Liver (tissue), 3 donors: ENCODE measurements around the gene TMEM186.

ENCODE experiments used
- EGR1 ChIP-seq, 2 donors: IDR thresholded peaks; 2 replicates each; pipeline ENCODE4 v1.6.1; 2016 to 2018; ENCODE audit warnings: antibody characterized with exemption in 2 of 2, low read depth in 2 of 2
- FOXA1 ChIP-seq: IDR thresholded peaks from 2 replicates; pipeline ENCODE4 v1.6.1; 2016; ENCODE audit warnings: antibody characterized with exemption
- GABPA ChIP-seq, 2 donors: IDR thresholded peaks in 1 of 2; conservative IDR thresholded peaks in 1 of 2; 2 replicates each; pipeline ENCODE4 v1.6.1; 2016; ENCODE audit warnings: antibody characterized with exemption in 2 of 2, mild to moderate bottlenecking in 1 of 2, moderate library complexity in 1 of 2
- HNF4A ChIP-seq, 2 donors: conservative IDR thresholded peaks; 2 replicates each; pipeline ENCODE4 v1.6.1; 2016; ENCODE audit warnings: antibody characterized with exemption in 2 of 2, mild to moderate bottlenecking in 2 of 2
- JUND ChIP-seq, 2 donors: IDR thresholded peaks; 2 replicates each; pipeline ENCODE4 v1.6.1; 2016; ENCODE audit warnings: antibody characterized with exemption in 2 of 2
- NR2F2 ChIP-seq: IDR thresholded peaks from 2 replicates; pipeline ENCODE4 v1.6.1; 2016; ENCODE audit warnings: antibody characterized with exemption
- RAD21 ChIP-seq, 2 donors: IDR thresholded peaks; 2 replicates each; pipeline ENCODE4 v1.6.1; 2016; ENCODE audit warnings: antibody characterized with exemption in 2 of 2, mild to moderate bottlenecking in 2 of 2
- RXRA ChIP-seq, 2 donors: IDR thresholded peaks; 2 replicates each; pipeline ENCODE4 v1.6.1; 2017 to 2018; ENCODE audit warnings: antibody characterized with exemption in 2 of 2, mild to moderate bottlenecking in 1 of 2
- TAF1 ChIP-seq: conservative IDR thresholded peaks from 2 replicates; pipeline ENCODE4 v1.6.1; 2016; ENCODE audit warnings: antibody characterized with exemption, mild to moderate bottlenecking
- YY1 ChIP-seq: IDR thresholded peaks from 2 replicates; pipeline ENCODE4 v1.6.1; 2016; ENCODE audit warnings: antibody characterized with exemption, mild to moderate bottlenecking
- TF ChIP-seq, protein P1 (sequence below): IDR thresholded peaks from 2 replicates; pipeline ENCODE4 v1.6.1; 2016; ENCODE audit warnings: antibody characterized with exemption
- TF ChIP-seq, protein P2 (sequence below): fragments of 150-350 bp; IDR thresholded peaks from 2 replicates; pipeline ENCODE4 v1.5.1; 2017; ENCODE audit warnings: improper control_type of control experiment, low read depth, low read length; ENCODE audit not compliant: missing input control
- TF ChIP-seq, protein P3 (sequence below): IDR thresholded peaks from 2 replicates; pipeline ENCODE4 v1.6.1; 2016; ENCODE audit warnings: antibody characterized with exemption, mild to moderate bottlenecking
- TF ChIP-seq, protein P4 (sequence below): IDR thresholded peaks from 2 replicates; pipeline ENCODE4 v1.6.1; 2016; ENCODE audit warnings: antibody characterized with exemption
- donor health status: healthy.
- donor health status: healthy.

DNA sequence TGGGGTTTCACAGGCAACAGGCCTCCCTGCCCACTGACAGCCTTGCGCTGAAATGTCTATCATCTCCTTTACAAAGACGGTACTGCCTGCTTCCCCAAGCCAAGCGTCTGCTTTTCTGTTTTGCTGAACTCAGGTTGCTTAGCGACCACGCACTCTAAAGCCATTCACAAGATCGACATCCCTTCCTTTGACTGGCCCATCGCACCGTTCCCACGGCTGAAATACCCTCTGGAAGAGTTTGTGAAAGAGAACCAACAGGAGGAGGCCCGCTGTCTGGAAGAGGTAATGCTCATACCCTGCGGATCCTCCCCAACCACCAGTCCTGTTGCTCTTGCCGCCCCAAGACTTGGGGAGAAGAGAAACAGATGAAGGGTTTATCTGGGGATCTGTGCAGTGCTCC lies 28.7 kb downstream of the TMEM186 start:
- TF ChIP-seq, protein P1, sequence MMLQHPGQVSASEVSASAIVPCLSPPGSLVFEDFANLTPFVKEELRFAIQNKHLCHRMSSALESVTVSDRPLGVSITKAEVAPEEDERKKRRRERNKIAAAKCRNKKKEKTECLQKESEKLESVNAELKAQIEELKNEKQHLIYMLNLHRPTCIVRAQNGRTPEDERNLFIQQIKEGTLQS: no peak
- TF ChIP-seq, protein P2, sequence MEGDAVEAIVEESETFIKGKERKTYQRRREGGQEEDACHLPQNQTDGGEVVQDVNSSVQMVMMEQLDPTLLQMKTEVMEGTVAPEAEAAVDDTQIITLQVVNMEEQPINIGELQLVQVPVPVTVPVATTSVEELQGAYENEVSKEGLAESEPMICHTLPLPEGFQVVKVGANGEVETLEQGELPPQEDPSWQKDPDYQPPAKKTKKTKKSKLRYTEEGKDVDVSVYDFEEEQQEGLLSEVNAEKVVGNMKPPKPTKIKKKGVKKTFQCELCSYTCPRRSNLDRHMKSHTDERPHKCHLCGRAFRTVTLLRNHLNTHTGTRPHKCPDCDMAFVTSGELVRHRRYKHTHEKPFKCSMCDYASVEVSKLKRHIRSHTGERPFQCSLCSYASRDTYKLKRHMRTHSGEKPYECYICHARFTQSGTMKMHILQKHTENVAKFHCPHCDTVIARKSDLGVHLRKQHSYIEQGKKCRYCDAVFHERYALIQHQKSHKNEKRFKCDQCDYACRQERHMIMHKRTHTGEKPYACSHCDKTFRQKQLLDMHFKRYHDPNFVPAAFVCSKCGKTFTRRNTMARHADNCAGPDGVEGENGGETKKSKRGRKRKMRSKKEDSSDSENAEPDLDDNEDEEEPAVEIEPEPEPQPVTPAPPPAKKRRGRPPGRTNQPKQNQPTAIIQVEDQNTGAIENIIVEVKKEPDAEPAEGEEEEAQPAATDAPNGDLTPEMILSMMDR: no peak
- TF ChIP-seq, protein P3, sequence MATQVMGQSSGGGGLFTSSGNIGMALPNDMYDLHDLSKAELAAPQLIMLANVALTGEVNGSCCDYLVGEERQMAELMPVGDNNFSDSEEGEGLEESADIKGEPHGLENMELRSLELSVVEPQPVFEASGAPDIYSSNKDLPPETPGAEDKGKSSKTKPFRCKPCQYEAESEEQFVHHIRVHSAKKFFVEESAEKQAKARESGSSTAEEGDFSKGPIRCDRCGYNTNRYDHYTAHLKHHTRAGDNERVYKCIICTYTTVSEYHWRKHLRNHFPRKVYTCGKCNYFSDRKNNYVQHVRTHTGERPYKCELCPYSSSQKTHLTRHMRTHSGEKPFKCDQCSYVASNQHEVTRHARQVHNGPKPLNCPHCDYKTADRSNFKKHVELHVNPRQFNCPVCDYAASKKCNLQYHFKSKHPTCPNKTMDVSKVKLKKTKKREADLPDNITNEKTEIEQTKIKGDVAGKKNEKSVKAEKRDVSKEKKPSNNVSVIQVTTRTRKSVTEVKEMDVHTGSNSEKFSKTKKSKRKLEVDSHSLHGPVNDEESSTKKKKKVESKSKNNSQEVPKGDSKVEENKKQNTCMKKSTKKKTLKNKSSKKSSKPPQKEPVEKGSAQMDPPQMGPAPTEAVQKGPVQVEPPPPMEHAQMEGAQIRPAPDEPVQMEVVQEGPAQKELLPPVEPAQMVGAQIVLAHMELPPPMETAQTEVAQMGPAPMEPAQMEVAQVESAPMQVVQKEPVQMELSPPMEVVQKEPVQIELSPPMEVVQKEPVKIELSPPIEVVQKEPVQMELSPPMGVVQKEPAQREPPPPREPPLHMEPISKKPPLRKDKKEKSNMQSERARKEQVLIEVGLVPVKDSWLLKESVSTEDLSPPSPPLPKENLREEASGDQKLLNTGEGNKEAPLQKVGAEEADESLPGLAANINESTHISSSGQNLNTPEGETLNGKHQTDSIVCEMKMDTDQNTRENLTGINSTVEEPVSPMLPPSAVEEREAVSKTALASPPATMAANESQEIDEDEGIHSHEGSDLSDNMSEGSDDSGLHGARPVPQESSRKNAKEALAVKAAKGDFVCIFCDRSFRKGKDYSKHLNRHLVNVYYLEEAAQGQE: no peak
- no peak for TF ChIP-seq GABPA (IDR thresholded peaks at IDR 0.05 in 1 of 2, conservative IDR thresholded peaks at IDR 0.05 in 1 of 2)
- no peak for TF ChIP-seq YY1
- no peak for TF ChIP-seq RAD21 (IDR thresholded peaks at IDR 0.05)
- TF ChIP-seq, protein P4, sequence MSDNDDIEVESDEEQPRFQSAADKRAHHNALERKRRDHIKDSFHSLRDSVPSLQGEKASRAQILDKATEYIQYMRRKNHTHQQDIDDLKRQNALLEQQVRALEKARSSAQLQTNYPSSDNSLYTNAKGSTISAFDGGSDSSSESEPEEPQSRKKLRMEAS: no peak
- TF ChIP-seq FOXA1: no peak
- TF ChIP-seq TAF1: no peak
- no peak for TF ChIP-seq NR2F2
- no peak for TF ChIP-seq RXRA (IDR thresholded peaks at IDR 0.05)
- no peak for TF ChIP-seq EGR1 (IDR thresholded peaks at IDR 0.05; ENCODE audit: low read depth in 2 of 2)
- TF ChIP-seq HNF4A (conservative IDR thresholded peaks at IDR 0.05): no peak
- TF ChIP-seq JUND (IDR thresholded peaks at IDR 0.05): no peak
